ENCODE data around the gene ASB13. TPM values are rescaled to one million over a fixed set of nuclear protein-coding genes. Genes with fewer than 3 reads are reported as not detected.
"Not testable (repeated sequence)": the region's sequence is repeated elsewhere in the genome, so short reads cannot be mapped to it uniquely, and the experiment has no call there.

The ASB13 gene
- total RNA-seq, 1 experiment from 2014 or later = 18.4 TPM

- TF ChIP-seq TCF7L2 (IDR thresholded peaks at IDR 0.05; ENCODE audit: low read depth, low read length) (no peak), REST (IDR thresholded peaks at IDR 0.05; ENCODE audit: insufficient read depth in 1 of 2, low read depth in 2 of 2, low read length in 1 of 2) (no peak), POLR2AphosphoS5 (IDR thresholded peaks at IDR 0.05; ENCODE audit: low read depth, low read length) (no peak), SIN3A (IDR thresholded peaks at IDR 0.05; ENCODE audit: borderline replicate concordance, insufficient read depth, low read depth, low read length) (no peak), CTCF (IDR thresholded peaks at IDR 0.05) (no peak)
- intact Hi-C loops (cut with micrococcal nuclease; ENCODE audit: unreplicated experiment) = no loop called here
- POLR2A ChIA-PET = no interaction called here
- H3K27me3 ChIP-seq (ENCODE audit: control insufficient read depth, insufficient read depth, low read length) = no peaks in the 10 kb centered on the region
- in situ Hi-C loops (cut with HindIII; ENCODE audit: low pct_unique_long_range_greater_than_20kb, low sequenced_read_pairs) = no loop called here
- H3K27ac ChIP-seq (ENCODE audit: low read length) = no peak overlapping the region
- ATAC-seq (no peak), DNase-seq (ENCODE audit: low read depth, low spot score) (no peak)
- peaks cover 16% of the 10 kb centered on the region for H3K4me1 ChIP-seq (ENCODE audit: control insufficient read depth, insufficient read depth, low read length)
- no peaks in the 10 kb centered on the region for H3K9me3 ChIP-seq (ENCODE audit: control insufficient read depth, insufficient read depth, low read depth, low read length)
- no peak overlapping the region for H3K4me3 ChIP-seq (ENCODE audit: low read depth in 2 of 2, low read length in 2 of 2)
- CTCF ChIA-PET = interaction anchor here (0.5 kb wide), 1 partner anchor 212 kb away, joined by 7 read pairs; no protein-coding TSS in a partner anchor
- no peaks in the 10 kb centered on the region for H3K36me3 ChIP-seq (ENCODE audit: control insufficient read depth, insufficient read depth, low read length)
- no TSS peak for BruUV-seq (replicated peaks)
Measured at GRCh38 chr10:5595095-5595494, 71.3 kb downstream of the ASB13 start.

- intact Hi-C loops (cut with micrococcal nuclease; ENCODE audit: unreplicated experiment) (no loop called here), in situ Hi-C loops (cut with HindIII; ENCODE audit: low pct_unique_long_range_greater_than_20kb, low sequenced_read_pairs) (no loop called here)
- no peaks in the 10 kb centered on the region for H3K36me3 ChIP-seq (ENCODE audit: control insufficient read depth, insufficient read depth, low read length)
- ChIA-PET CTCF (no interaction called here), POLR2A (no interaction called here)
- H3K27ac ChIP-seq (ENCODE audit: low read length) = no peak overlapping the region
- H3K9me3 ChIP-seq (ENCODE audit: control insufficient read depth, insufficient read depth, low read depth, low read length) = no peaks in the 10 kb centered on the region
- H3K4me1 ChIP-seq (ENCODE audit: control insufficient read depth, insufficient read depth, low read length) = peaks cover 18% of the 10 kb centered on the region
- no peak for TF ChIP-seq REST (IDR thresholded peaks at IDR 0.05; ENCODE audit: insufficient read depth in 1 of 2, low read depth in 2 of 2, low read length in 1 of 2)
- no peak for TF ChIP-seq CTCF (IDR thresholded peaks at IDR 0.05)
- no peak for TF ChIP-seq POLR2AphosphoS5 (IDR thresholded peaks at IDR 0.05; ENCODE audit: low read depth, low read length)
- no peak for TF ChIP-seq SIN3A (IDR thresholded peaks at IDR 0.05; ENCODE audit: borderline replicate concordance, insufficient read depth, low read depth, low read length)
- BruUV-seq (replicated peaks) = no TSS peak
- ATAC-seq = no peak
- DNase-seq (ENCODE audit: low read depth, low spot score) = no peak
- H3K4me3 ChIP-seq (ENCODE audit: low read depth in 2 of 2, low read length in 2 of 2) = no peak overlapping the region
- no peaks in the 10 kb centered on the region for H3K27me3 ChIP-seq (ENCODE audit: control insufficient read depth, insufficient read depth, low read length)
Measured at GRCh38 chr10:5594271-5595049, 71.9 kb downstream of the ASB13 start.

- H3K4me1 ChIP-seq (ENCODE audit: control insufficient read depth, insufficient read depth, low read length) = peaks cover 18% of the 10 kb centered on the region
- BruUV-seq (replicated peaks); H3K4me3 ChIP-seq (ENCODE audit: low read depth in 2 of 2, low read length in 2 of 2); in situ Hi-C loops (cut with HindIII; ENCODE audit: low pct_unique_long_range_greater_than_20kb, low sequenced_read_pairs); H3K9me3 ChIP-seq (ENCODE audit: control insufficient read depth, insufficient read depth, low read depth, low read length); DNase-seq (ENCODE audit: low read depth, low spot score); ATAC-seq; CTCF ChIA-PET; POLR2A ChIA-PET; H3K36me3 ChIP-seq (ENCODE audit: control insufficient read depth, insufficient read depth, low read length); H3K27ac ChIP-seq (ENCODE audit: low read length); intact Hi-C loops (cut with micrococcal nuclease; ENCODE audit: unreplicated experiment); H3K27me3 ChIP-seq (ENCODE audit: control insufficient read depth, insufficient read depth, low read length): not testable (repeated sequence)
Measured at GRCh38 chr10:5593347-5593746, 73.0 kb downstream of the ASB13 start.
